ENCODE data around the gene OLA1. TPM values are rescaled to one million over a fixed set of nuclear protein-coding genes. Genes with fewer than 3 reads are reported as not detected.

OLA1 gene
- total RNA-seq, 3 donors from 2014 or later = 56.0 to 73.7 (median 69.1) TPM

DNA sequence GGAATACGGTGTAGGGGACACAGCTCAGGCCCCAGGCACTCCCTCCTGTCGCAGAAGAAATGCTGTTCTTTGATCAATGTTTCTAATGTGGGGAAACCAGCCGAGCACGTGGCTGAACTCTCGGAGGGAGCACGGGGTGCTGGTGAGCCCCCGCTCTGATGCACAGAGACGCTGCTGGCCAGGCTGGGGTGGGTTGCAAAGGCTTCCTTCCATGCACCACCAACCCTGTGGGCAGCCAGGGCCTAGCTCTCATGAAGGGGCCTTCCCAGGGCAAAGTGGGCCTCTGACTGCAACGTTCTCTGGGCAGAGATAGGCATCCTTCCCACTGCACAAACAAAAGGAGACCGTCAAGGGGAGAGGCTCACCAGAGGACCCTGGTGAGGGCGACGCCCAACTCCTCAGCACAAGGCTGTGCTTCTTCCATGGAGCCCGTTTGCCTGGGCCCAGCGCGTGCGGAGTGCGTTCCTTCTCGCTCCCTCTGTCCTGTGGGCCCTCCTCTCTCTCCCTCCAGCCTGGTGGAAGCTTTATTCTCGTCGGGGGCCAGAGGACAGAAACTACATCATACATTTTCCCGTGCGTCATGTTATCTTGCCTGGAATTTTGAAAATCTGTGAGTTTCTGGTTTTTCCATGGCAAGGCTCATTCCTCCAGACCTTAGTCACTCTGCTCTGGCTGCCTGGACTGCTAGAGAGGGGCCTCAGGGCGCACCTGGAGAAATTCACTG is 222.0 kb downstream of the OLA1 start:
- no peak for DNase-seq (ENCODE audit: low spot score in 2 of 2)
- H3K4me1 ChIP-seq = peaks cover 0 to 24% of the 10 kb centered on the region in 2 donors
- intact Hi-C loops (cut with DNase I; ENCODE audit: low total_unique reads) = no loop called here
- H3K4me3 ChIP-seq = peak overlapping the region in 1 of 3 donors; percentile 47
- H3K36me3 ChIP-seq = no peaks in the 10 kb centered on the region
- no peak for TF ChIP-seq POLR2A (IDR thresholded peaks at IDR 0.05)
- TF ChIP-seq POLR2AphosphoS5 (IDR thresholded peaks at IDR 0.05) = no peak
- TF ChIP-seq, protein P1, sequence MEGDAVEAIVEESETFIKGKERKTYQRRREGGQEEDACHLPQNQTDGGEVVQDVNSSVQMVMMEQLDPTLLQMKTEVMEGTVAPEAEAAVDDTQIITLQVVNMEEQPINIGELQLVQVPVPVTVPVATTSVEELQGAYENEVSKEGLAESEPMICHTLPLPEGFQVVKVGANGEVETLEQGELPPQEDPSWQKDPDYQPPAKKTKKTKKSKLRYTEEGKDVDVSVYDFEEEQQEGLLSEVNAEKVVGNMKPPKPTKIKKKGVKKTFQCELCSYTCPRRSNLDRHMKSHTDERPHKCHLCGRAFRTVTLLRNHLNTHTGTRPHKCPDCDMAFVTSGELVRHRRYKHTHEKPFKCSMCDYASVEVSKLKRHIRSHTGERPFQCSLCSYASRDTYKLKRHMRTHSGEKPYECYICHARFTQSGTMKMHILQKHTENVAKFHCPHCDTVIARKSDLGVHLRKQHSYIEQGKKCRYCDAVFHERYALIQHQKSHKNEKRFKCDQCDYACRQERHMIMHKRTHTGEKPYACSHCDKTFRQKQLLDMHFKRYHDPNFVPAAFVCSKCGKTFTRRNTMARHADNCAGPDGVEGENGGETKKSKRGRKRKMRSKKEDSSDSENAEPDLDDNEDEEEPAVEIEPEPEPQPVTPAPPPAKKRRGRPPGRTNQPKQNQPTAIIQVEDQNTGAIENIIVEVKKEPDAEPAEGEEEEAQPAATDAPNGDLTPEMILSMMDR (IDR thresholded peaks at IDR 0.05) = no peak
- no peaks in the 10 kb centered on the region for H3K27me3 ChIP-seq
- H3K27ac ChIP-seq = peak overlapping the region; percentile 87 to 99
- H3K9me3 ChIP-seq = no peaks in the 10 kb centered on the region

DNA sequence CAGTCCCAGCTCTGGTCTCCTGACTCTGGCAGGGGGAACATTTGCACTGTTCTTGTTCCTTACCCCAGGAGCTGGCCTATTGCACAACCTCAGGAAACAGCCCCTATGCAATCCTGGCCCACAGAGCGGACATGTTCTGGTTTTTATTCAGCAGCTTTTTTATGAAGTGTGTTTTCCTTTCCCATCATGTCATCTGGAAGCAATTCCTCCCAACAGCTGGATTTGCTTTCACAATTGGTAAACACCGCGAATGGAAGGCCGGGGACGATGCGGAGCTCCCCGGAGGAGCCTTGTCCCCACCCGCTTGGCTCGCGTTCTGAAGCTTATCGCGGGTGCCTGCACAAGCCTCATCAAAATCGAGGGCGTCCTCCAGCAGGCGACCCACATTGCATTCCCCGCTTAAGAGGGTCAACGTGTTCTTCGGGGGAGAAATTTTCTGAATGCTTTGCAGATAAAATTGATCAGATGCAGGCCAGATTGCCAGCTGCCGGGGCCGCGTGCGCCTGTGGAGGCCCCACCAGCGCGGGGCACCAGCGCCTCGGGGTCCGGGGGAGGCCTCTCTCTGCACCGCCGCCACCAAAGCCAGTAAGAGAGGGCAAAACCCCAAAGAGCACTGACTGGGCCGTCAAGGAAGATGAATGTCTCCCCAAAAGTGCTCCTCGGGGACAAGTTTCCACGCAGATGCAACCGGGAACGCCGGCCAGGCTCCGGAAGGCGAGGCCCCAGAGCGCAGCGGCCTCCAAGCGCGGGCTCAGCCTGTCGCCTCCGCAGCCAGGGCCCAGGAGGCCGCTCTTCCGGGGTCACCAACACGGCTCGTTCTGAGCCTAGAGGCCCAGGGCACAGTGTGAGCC is 222.8 kb downstream of the OLA1 start:
- no peaks in the 10 kb centered on the region for H3K36me3 ChIP-seq
- peak overlapping the region in 1 of 3 donors; percentile 47 for H3K4me3 ChIP-seq
- peaks cover 0 to 24% of the 10 kb centered on the region in 2 donors for H3K4me1 ChIP-seq
- H3K27ac ChIP-seq = peak overlapping the region; percentile 87 to 99
- intact Hi-C loops (cut with DNase I; ENCODE audit: low total_unique reads) = no loop called here
- H3K9me3 ChIP-seq = no peaks in the 10 kb centered on the region
- DNase-seq (ENCODE audit: low spot score in 2 of 2) = peak in 1 of 2 donors; percentile 80
- no peaks in the 10 kb centered on the region for H3K27me3 ChIP-seq
- TF ChIP-seq POLR2AphosphoS5 (IDR thresholded peaks at IDR 0.05) = peak; percentile 72 to 95 (median 82)
- TF ChIP-seq, protein P1 (IDR thresholded peaks at IDR 0.05) = no peak

DNA sequence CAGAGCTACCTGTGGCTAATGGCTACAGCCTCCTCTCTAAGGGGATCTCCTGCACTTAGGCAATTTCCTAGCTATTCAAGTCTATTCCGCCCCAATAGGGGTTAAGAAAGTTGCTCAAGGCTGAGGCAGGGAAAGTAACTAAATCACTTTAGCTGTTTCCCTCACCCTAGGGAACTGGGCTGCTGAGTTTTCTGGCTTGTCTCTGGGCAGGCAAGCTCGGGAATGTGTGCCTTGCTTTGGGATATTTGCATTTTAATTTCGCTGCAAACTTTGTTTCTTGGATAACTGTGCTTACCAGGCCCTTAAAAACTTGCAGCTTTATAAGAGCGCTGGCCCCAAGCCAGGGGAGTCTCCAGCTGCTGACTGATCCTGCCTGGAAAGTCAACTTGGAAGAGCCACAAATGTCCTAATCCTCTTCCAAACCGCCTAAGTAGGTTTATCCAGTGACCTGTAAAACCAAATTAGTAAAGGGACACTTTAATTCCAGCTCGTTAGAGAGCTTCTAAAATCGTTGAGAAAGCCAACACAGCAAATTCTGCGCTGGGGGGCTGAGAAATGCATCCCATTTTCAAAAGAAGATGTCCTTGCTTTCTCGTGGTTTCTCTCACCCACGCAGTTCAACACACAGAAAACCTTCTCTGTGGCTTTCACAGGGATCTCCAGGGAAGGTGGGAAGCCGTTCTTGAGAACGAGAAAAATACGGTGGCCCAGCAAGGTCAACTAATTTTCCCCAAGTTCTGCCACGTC is 223.6 kb downstream of the OLA1 start:
- Histone ChIP-seq H3K9me3 (no peaks in the 10 kb centered on the region), H3K4me3 (peak overlapping the region; percentile 10 to 47 (median 14)), H3K36me3 (no peaks in the 10 kb centered on the region), H3K4me1 (peaks cover 0 to 24% of the 10 kb centered on the region in 2 donors), H3K27ac (peak overlapping the region; percentile 87 to 99), H3K27me3 (no peaks in the 10 kb centered on the region)
- TF ChIP-seq, protein P1 (IDR thresholded peaks at IDR 0.05) = no peak
- TF ChIP-seq POLR2AphosphoS5 (IDR thresholded peaks at IDR 0.05) = peak in 1 of 3 donors; percentile 8
- intact Hi-C loops (cut with DNase I; ENCODE audit: low total_unique reads) = loop anchor here (1.0 kb wide), 1 partner anchor 33 kb away; no protein-coding TSS in a partner anchor
- DNase-seq (ENCODE audit: low spot score in 2 of 2) = peak; percentile 65 to 87

DNA sequence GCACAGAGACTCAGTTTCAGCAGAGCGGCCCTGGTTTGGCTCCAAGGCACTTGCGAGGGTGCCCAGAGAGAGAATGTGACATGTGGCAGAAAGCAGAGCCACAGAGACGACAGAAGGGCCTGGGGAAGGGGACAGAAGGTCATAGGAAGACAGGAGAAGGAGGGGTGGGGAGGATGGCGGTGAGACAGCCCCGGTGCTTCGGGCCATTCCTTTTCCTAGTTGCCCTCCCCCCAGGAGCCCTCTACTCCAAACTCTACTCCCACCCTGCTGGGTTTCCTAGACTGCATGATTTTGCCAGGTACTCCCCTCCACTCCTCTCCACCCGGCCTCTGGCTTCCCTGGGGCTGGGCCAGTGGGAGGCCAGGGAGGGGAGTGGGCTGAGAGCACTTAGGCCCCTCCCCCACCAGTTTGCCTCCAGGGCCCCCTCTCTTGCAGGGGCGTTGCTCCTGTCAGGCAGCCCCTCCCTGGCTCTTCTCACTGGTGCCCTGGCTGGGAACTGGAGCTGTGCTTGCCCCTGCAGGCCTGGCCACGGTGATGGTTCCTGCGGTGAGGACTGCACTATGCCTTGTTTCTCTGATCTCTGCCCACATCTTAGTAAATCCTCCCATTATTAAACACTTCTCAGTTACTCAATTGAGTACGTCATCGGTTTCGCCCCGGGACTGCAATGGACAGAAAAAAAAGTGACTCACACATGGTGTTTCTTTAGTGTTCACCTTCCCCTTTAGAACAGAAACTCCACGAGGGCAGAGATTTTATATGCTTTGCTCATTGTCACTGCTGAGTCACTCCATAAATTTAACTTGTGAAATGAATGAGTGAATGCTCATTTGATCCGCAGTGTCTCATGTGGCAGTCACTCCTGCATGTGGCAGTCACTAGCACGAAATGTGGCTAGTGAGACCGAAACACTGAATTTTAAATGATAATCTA is 224.5 kb downstream of the OLA1 start:
- Histone ChIP-seq H3K27ac (peak overlapping the region; percentile 87 to 99), H3K36me3 (no peaks in the 10 kb centered on the region), H3K27me3 (no peaks in the 10 kb centered on the region), H3K4me1 (peaks cover 0 to 24% of the 10 kb centered on the region in 2 donors), H3K9me3 (no peaks in the 10 kb centered on the region), H3K4me3 (peak overlapping the region in 2 of 3 donors; percentile 14 to 47)
- intact Hi-C loops (cut with DNase I; ENCODE audit: low total_unique reads) = loop anchor here (1.0 kb wide), 1 partner anchor 33 kb away; no protein-coding TSS in a partner anchor
- DNase-seq (ENCODE audit: low spot score in 2 of 2) = peak in 1 of 2 donors; percentile 89
- TF ChIP-seq, protein P1 (IDR thresholded peaks at IDR 0.05) = no peak
- TF ChIP-seq POLR2A (IDR thresholded peaks at IDR 0.05) (peak; percentile 41), POLR2AphosphoS5 (IDR thresholded peaks at IDR 0.05) (peak in 1 of 3 donors; percentile 44)

Other genes with a start within 250 kb of the OLA1 start
- gene SP9, start 86.4 kb upstream of the OLA1 start, total RNA-seq = under 1 TPM in 2 of 3 donors, not detected in 1; 0.33 to 0.80 TPM
- 10 to 100 TPM; 18.1 to 21.1 (median 18.7) TPM for gene SCRN3, start 147.2 kb upstream of the OLA1 start, total RNA-seq
- gene GPR155, start 238.5 kb upstream of the OLA1 start, total RNA-seq = 1 to 10 TPM; 4.3 to 7.2 (median 5.0) TPM

All from breast epithelium (tissue), 4 donors.